Measurements from ENCODE around the gene KIDINS220.
A peak's percentile ranks its signal among the peaks of the same experiment; 100 is the strongest.

KIDINS220 gene

DNA sequence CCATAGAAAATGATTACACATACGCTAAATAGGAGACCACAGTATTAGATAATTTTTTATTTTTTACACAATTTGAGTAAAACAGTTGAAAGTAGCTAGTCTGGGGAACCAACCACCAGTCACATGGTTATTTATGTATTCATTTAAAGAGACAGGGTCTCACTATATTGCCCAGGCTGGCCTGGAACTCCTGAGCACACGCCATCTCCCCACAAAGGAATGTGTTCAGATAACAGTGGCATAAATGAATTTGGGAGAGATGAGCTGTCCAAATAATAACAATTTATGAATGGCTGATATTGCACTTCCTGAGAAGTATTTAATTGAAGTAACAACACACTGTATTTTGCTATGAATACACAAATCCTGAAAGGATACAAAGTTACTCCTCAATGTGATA, 39.7 kb downstream of the KIDINS220 start:
- Histone ChIP-seq H3K36me3 (ENCODE audit: control insufficient read depth in 1 of 2, insufficient read depth in 2 of 2, low read length in 2 of 2) (peaks cover 13% of the 10 kb centered on the region in 2 experiments), H2AK5ac (ENCODE audit: low read length) (no peak overlapping the region), H3K18ac (ENCODE audit: low read length) (no peak overlapping the region), H3K9ac (ENCODE audit: low read length) (no peak overlapping the region), H3K4me1 (ENCODE audit: control insufficient read depth in 1 of 2, insufficient read depth in 2 of 2, low read length in 2 of 2) (no peaks in the 10 kb centered on the region), H2AFZ (ENCODE audit: insufficient read depth, low read length, poor library complexity) (no peak overlapping the region), H3K4me2 (ENCODE audit: low read length) (no peak overlapping the region), H4K12ac (ENCODE audit: low read depth, low read length) (no peak overlapping the region), H3K27me3 (ENCODE audit: insufficient read depth, low read length) (no peaks in the 10 kb centered on the region), H3K27ac (ENCODE audit: low read depth, low read length) (no peak overlapping the region), H3K4me3 (ENCODE audit: low read depth, low read length) (no peak overlapping the region), H2BK12ac (ENCODE audit: low read length) (no peak overlapping the region), H2BK120ac (ENCODE audit: insufficient read depth, low read length, poor library complexity) (no peak overlapping the region), H3K14ac (ENCODE audit: low read length) (no peak overlapping the region), H3K79me1 (ENCODE audit: low read length) (no peaks in the 10 kb centered on the region), H4K91ac (ENCODE audit: low read depth, low read length) (no peak overlapping the region), H3K23ac (ENCODE audit: low read length) (no peak overlapping the region), H3K4ac (ENCODE audit: low read depth, low read length) (no peak overlapping the region), H3K79me2 (ENCODE audit: control insufficient read depth, insufficient read depth, low read length, poor library complexity) (no peaks in the 10 kb centered on the region), H3K9me3 (ENCODE audit: insufficient read depth, low read depth, low read length) (no peaks in the 10 kb centered on the region), H4K8ac (ENCODE audit: low read depth, low read length) (no peak overlapping the region), H2BK5ac (ENCODE audit: low read depth, low read length, poor library complexity) (no peak overlapping the region)
- peak in 1 of 2 donors; percentile 4 for DNase-seq
- WGBS (ENCODE audit: extremely low coverage, insufficient coverage, insufficient read length) = no CpG with 5 or more reads among the region's 2 CpGs

DNA sequence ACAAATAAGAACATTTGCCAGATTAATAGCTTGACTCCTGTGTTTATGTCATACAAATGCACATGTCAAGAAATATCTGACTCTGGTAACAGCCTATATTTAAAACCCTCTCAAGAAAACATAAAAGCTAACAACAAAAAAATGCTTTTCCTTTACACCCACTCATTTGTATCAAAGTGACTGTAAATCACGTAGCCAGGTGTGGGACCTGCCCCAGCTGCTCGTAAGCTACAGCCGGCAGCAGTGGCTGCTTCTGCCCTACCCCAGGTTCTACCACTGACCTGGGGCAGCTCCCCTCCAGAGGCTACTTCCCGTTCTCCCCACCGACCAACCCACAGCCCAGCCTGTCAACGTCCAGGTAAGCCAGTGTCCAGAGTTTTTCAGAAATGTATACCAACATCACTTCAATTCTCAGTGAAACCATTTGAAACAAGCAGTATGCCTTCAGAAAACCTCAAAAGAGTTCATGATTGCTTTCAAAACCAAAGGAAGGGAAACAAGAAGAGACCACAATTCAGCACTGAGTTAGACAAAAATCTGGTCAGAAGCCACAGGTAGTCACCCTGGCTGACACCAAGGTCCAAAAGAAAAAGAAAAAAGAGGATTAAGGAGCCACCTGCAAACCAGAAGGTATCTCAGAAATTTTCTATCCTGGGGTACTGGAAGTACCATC, 40.4 kb downstream of the KIDINS220 start:
- H3K4me3 ChIP-seq (ENCODE audit: low read depth, low read length) = no peak overlapping the region
- H3K14ac ChIP-seq (ENCODE audit: low read length) = no peak overlapping the region
- no peaks in the 10 kb centered on the region for H3K4me1 ChIP-seq (ENCODE audit: control insufficient read depth in 1 of 2, insufficient read depth in 2 of 2, low read length in 2 of 2)
- H3K36me3 ChIP-seq (ENCODE audit: control insufficient read depth in 1 of 2, insufficient read depth in 2 of 2, low read length in 2 of 2) = peaks cover 13% of the 10 kb centered on the region in 2 experiments
- H2BK5ac ChIP-seq (ENCODE audit: low read depth, low read length, poor library complexity) = no peak overlapping the region
- no peaks in the 10 kb centered on the region for H3K9me3 ChIP-seq (ENCODE audit: insufficient read depth, low read depth, low read length)
- H4K8ac ChIP-seq (ENCODE audit: low read depth, low read length) = no peak overlapping the region
- no peak overlapping the region for H3K23ac ChIP-seq (ENCODE audit: low read length)
- H3K27ac ChIP-seq (ENCODE audit: low read depth, low read length) = no peak overlapping the region
- no peak overlapping the region for H3K4ac ChIP-seq (ENCODE audit: low read depth, low read length)
- no peak overlapping the region for H3K4me2 ChIP-seq (ENCODE audit: low read length)
- H4K91ac ChIP-seq (ENCODE audit: low read depth, low read length) = no peak overlapping the region
- H3K79me1 ChIP-seq (ENCODE audit: low read length) = no peaks in the 10 kb centered on the region
- H2AFZ ChIP-seq (ENCODE audit: insufficient read depth, low read length, poor library complexity) = no peak overlapping the region
- no CpG with 5 or more reads among the region's 6 CpGs for WGBS (ENCODE audit: extremely low coverage, insufficient coverage, insufficient read length)
- H3K27me3 ChIP-seq (ENCODE audit: insufficient read depth, low read length) = no peaks in the 10 kb centered on the region
- no peak overlapping the region for H4K12ac ChIP-seq (ENCODE audit: low read depth, low read length)
- no peaks in the 10 kb centered on the region for H3K79me2 ChIP-seq (ENCODE audit: control insufficient read depth, insufficient read depth, low read length, poor library complexity)
- no peak overlapping the region for H2BK120ac ChIP-seq (ENCODE audit: insufficient read depth, low read length, poor library complexity)
- no peak overlapping the region for H3K9ac ChIP-seq (ENCODE audit: low read length)
- H2BK12ac ChIP-seq (ENCODE audit: low read length) = no peak overlapping the region
- no peak overlapping the region for H3K18ac ChIP-seq (ENCODE audit: low read length)
- H2AK5ac ChIP-seq (ENCODE audit: low read length) = no peak overlapping the region
- no peak for DNase-seq

DNA sequence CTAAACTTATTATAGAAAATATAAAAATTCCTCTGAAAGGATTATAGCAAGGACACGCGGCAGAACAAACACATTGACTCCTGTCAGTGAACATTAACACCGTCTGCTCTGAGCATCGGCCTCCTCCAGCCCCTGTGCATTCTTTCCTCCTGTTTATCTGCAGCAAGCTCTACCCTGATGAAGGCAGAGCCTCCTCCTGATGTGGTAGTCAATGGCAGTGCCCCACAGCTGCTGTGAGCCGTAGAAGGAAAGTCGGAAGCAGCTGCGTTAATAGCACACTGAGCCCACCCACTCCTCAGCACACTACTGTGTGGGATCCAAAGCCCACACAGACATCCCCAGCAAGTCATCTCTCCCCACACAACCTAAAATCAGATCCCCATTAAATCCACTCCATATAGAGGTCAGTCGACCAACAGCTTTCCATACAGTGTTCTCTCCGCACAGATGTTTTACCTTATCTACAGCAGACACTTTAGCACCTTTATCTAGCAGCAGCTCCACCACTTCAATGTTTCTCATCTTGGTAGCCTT, 41.0 kb downstream of the KIDINS220 start:
- Histone ChIP-seq H4K91ac (ENCODE audit: low read depth, low read length) (no peak overlapping the region), H4K12ac (ENCODE audit: low read depth, low read length) (no peak overlapping the region), H2AFZ (ENCODE audit: insufficient read depth, low read length, poor library complexity) (no peak overlapping the region), H2BK5ac (ENCODE audit: low read depth, low read length, poor library complexity) (no peak overlapping the region), H3K18ac (ENCODE audit: low read length) (no peak overlapping the region), H3K14ac (ENCODE audit: low read length) (no peak overlapping the region), H3K9me3 (ENCODE audit: insufficient read depth, low read depth, low read length) (no peaks in the 10 kb centered on the region), H3K4me1 (ENCODE audit: control insufficient read depth in 1 of 2, insufficient read depth in 2 of 2, low read length in 2 of 2) (no peaks in the 10 kb centered on the region), H3K27me3 (ENCODE audit: insufficient read depth, low read length) (no peaks in the 10 kb centered on the region), H4K8ac (ENCODE audit: low read depth, low read length) (no peak overlapping the region), H2BK12ac (ENCODE audit: low read length) (no peak overlapping the region), H3K9ac (ENCODE audit: low read length) (no peak overlapping the region), H3K79me1 (ENCODE audit: low read length) (no peaks in the 10 kb centered on the region), H3K36me3 (ENCODE audit: control insufficient read depth in 1 of 2, insufficient read depth in 2 of 2, low read length in 2 of 2) (peaks cover 8 to 11% of the 10 kb centered on the region in 2 experiments), H3K23ac (ENCODE audit: low read length) (no peak overlapping the region), H3K79me2 (ENCODE audit: control insufficient read depth, insufficient read depth, low read length, poor library complexity) (no peaks in the 10 kb centered on the region), H3K4me3 (ENCODE audit: low read depth, low read length) (no peak overlapping the region), H3K4me2 (ENCODE audit: low read length) (no peak overlapping the region), H2BK120ac (ENCODE audit: insufficient read depth, low read length, poor library complexity) (no peak overlapping the region), H3K27ac (ENCODE audit: low read depth, low read length) (no peak overlapping the region), H2AK5ac (ENCODE audit: low read length) (no peak overlapping the region), H3K4ac (ENCODE audit: low read depth, low read length) (no peak overlapping the region)
- WGBS (ENCODE audit: extremely low coverage, insufficient coverage, insufficient read length) = no CpG with 5 or more reads among the region's 9 CpGs
- DNase-seq = peak in 1 of 2 donors; percentile 27

DNA sequence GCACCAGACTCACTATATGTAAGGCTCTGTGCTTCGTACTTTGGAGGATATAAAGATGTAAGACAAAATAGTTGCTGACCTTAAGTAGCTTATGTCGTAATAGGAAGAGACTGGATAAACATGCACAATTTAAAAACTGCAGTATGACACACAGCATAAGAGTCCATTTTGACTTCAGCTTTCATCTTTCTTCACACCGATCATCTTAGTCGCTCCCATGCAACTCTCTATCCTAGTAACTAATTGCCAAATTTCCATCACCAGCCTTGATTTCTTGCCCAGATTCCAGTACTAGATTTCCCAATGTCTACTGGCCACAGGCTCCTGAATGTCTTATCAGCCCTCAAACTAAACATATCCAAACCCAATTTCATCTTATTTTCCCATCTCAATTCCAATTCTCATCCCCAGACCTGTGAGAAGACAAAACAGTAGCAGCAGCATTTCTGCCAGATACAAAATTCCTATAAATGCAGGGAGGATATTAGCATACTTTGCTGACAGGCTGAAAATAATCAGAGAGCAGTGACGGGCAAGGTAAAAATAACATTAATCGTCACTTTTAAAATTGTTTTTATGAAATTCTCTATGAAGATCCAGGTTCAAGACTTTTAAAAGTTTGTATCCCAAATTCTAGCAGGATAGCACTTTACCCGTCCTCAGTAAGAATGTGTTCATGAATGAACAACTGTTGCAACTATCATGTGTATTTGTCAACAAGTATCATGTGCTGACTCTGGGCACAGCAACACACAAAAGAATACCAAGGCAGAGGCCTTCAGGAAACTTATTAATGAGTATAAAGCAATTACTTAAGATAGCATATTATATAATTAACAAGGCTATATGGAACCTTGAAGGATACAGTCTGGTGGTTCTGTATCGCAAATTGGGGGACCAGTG, 42.2 kb downstream of the KIDINS220 start:
- Histone ChIP-seq H4K91ac (ENCODE audit: low read depth, low read length) (no peak overlapping the region), H2BK120ac (ENCODE audit: insufficient read depth, low read length, poor library complexity) (no peak overlapping the region), H3K79me2 (ENCODE audit: control insufficient read depth, insufficient read depth, low read length, poor library complexity) (no peaks in the 10 kb centered on the region), H2BK5ac (ENCODE audit: low read depth, low read length, poor library complexity) (no peak overlapping the region), H3K36me3 (ENCODE audit: control insufficient read depth in 1 of 2, insufficient read depth in 2 of 2, low read length in 2 of 2) (peaks cover 8 to 11% of the 10 kb centered on the region in 2 experiments), H2AK5ac (ENCODE audit: low read length) (no peak overlapping the region), H3K14ac (ENCODE audit: low read length) (no peak overlapping the region), H3K4me1 (ENCODE audit: control insufficient read depth in 1 of 2, insufficient read depth in 2 of 2, low read length in 2 of 2) (no peaks in the 10 kb centered on the region), H3K79me1 (ENCODE audit: low read length) (no peaks in the 10 kb centered on the region), H3K9ac (ENCODE audit: low read length) (no peak overlapping the region), H3K27ac (ENCODE audit: low read depth, low read length) (no peak overlapping the region), H4K12ac (ENCODE audit: low read depth, low read length) (no peak overlapping the region), H3K9me3 (ENCODE audit: insufficient read depth, low read depth, low read length) (no peaks in the 10 kb centered on the region), H2BK12ac (ENCODE audit: low read length) (no peak overlapping the region), H3K4ac (ENCODE audit: low read depth, low read length) (no peak overlapping the region), H4K8ac (ENCODE audit: low read depth, low read length) (no peak overlapping the region), H3K18ac (ENCODE audit: low read length) (no peak overlapping the region), H2AFZ (ENCODE audit: insufficient read depth, low read length, poor library complexity) (no peak overlapping the region), H3K27me3 (ENCODE audit: insufficient read depth, low read length) (no peaks in the 10 kb centered on the region), H3K4me2 (ENCODE audit: low read length) (no peak overlapping the region), H3K23ac (ENCODE audit: low read length) (no peak overlapping the region), H3K4me3 (ENCODE audit: low read depth, low read length) (no peak overlapping the region)
- WGBS (ENCODE audit: extremely low coverage, insufficient coverage, insufficient read length) = no CpG with 5 or more reads among the region's 8 CpGs
- DNase-seq = peak; percentile 27 to 85

All from trophoblast cell (in vitro differentiated cells and primary cell).